Stimulated activated naive B cell treated with anti-CD40 and anti-IgM and Interleukin-4, amounts not matched to agents 10 μg/mL and 1 μg/mL and 100 μg/mL, for 72 hours (primary cell): Measurements from ENCODE around the gene TTLL11.

ENCODE experiments used
- ATAC-seq, 2 donors: fragments of 150-1000 bp; cut with Tn5 transposase; replicated peaks; 2 replicates each; pipeline ENCODE4 v1.10.0; 2021; ENCODE audit warnings: moderate library complexity in 1 of 2
- DNase-seq: peaks from one replicate; pipeline ENCODE4 v3.0.0; 2021
- H3K27ac Mint-ChIP-seq: one replicate; pipeline ENCODE4 v1.8.0; 2022; ENCODE audit warnings: mild to moderate bottlenecking, mixed read lengths
- H3K27me3 Mint-ChIP-seq, 2 donors: one replicate each; pipeline ENCODE4 v1.8.0; 2022; ENCODE audit warnings: mixed read lengths in 2 of 2
- H3K36me3 Mint-ChIP-seq, 2 donors: one replicate each; pipeline ENCODE4 v1.8.0; 2022; ENCODE audit warnings: mixed read lengths in 2 of 2, mild to moderate bottlenecking in 1 of 2
- H3K4me1 Mint-ChIP-seq, 2 donors: one replicate each; pipeline ENCODE4 v1.8.0; 2022; ENCODE audit warnings: mixed read lengths in 2 of 2, mild to moderate bottlenecking in 1 of 2
- H3K4me3 Mint-ChIP-seq, 2 donors: one replicate each; pipeline ENCODE4 v1.8.0; 2022; ENCODE audit warnings: mild to moderate bottlenecking in 2 of 2, mixed read lengths in 2 of 2, moderate library complexity in 1 of 2
- H3K9me3 Mint-ChIP-seq, 2 donors: one replicate each; pipeline ENCODE4 v1.8.0; 2022; ENCODE audit warnings: mixed read lengths in 2 of 2, mild to moderate bottlenecking in 1 of 2

The TTLL11 gene

GRCh38 chr9:121870271-121870670, 222.8 kb downstream of the TTLL11 start:
- DNase-seq, result no peak
- Mint-ChIP-seq H3K4me1 (no peaks in the 10 kb centered on the region), H3K4me3 (no peak overlapping the region), H3K36me3 (peaks cover 2 to 5% of the 10 kb centered on the region in 2 donors), H3K27ac (no peak overlapping the region), H3K9me3 (no peaks in the 10 kb centered on the region), H3K27me3 (peaks cover 0 to 4% of the 10 kb centered on the region in 2 donors)
- no peak for ATAC-seq

GRCh38 chr9:121868626-121869025, 224.5 kb downstream of the TTLL11 start:
- DNase-seq (no peak), ATAC-seq (no peak)
- no peak overlapping the region for H3K27ac Mint-ChIP-seq
- H3K9me3 Mint-ChIP-seq, result no peaks in the 10 kb centered on the region
- no peaks in the 10 kb centered on the region for H3K4me1 Mint-ChIP-seq
- H3K27me3 Mint-ChIP-seq, result peaks cover 0 to 3% of the 10 kb centered on the region in 2 donors
- peaks cover 2 to 5% of the 10 kb centered on the region in 2 donors for H3K36me3 Mint-ChIP-seq
- no peak overlapping the region for H3K4me3 Mint-ChIP-seq

- H3K36me3 Mint-ChIP-seq, result peaks cover 2 to 5% of the 10 kb centered on the region in 2 donors
- no peak overlapping the region for H3K27ac Mint-ChIP-seq
- ATAC-seq (peak; percentile 78), DNase-seq (no peak)
- no peaks in the 10 kb centered on the region for H3K9me3 Mint-ChIP-seq
- no peaks in the 10 kb centered on the region for H3K4me1 Mint-ChIP-seq
- no peaks in the 10 kb centered on the region for H3K27me3 Mint-ChIP-seq
- H3K4me3 Mint-ChIP-seq, result no peak overlapping the region
These were observed 226.2 kb downstream of the TTLL11 start for GRCh38 chr9:121866927-121867326.

- Mint-ChIP-seq H3K4me1 (no peaks in the 10 kb centered on the region), H3K4me3 (no peak overlapping the region), H3K9me3 (no peaks in the 10 kb centered on the region), H3K36me3 (peaks cover 2 to 5% of the 10 kb centered on the region in 2 donors), H3K27me3 (no peaks in the 10 kb centered on the region), H3K27ac (no peak overlapping the region)
- DNase-seq (no peak), ATAC-seq (no peak)
These were observed 227.2 kb downstream of the TTLL11 start for GRCh38 chr9:121865884-121866283.

- no peak overlapping the region for H3K4me3 Mint-ChIP-seq
- no peaks in the 10 kb centered on the region for H3K4me1 Mint-ChIP-seq
- ATAC-seq, result no peak
These were observed 228.0 kb downstream of the TTLL11 start for GRCh38 chr9:121865060-121865459.

GRCh38 chr9:121863955-121864354, 229.2 kb downstream of the TTLL11 start:
- H3K36me3 Mint-ChIP-seq, result peaks cover 3 to 9% of the 10 kb centered on the region in 2 donors

More at GRCh38 chr9:121865060-121865459, 228.0 kb downstream of the TTLL11 start:
- Mint-ChIP-seq H3K9me3 (no peaks in the 10 kb centered on the region), H3K36me3 (peaks cover 2 to 5% of the 10 kb centered on the region in 2 donors), H3K27ac (no peak overlapping the region), H3K27me3 (no peaks in the 10 kb centered on the region)
- no peak for DNase-seq

GRCh38 chr9:121862371-121863332, 230.5 kb downstream of the TTLL11 start:
- H3K27me3 Mint-ChIP-seq, result no peaks in the 10 kb centered on the region
- H3K9me3 Mint-ChIP-seq, result no peaks in the 10 kb centered on the region
- no peaks in the 10 kb centered on the region for H3K4me1 Mint-ChIP-seq
- H3K27ac Mint-ChIP-seq, result no peak overlapping the region
- no peak overlapping the region for H3K4me3 Mint-ChIP-seq
- H3K36me3 Mint-ChIP-seq, result peaks cover 1 to 7% of the 10 kb centered on the region in 2 donors
- no peak for ATAC-seq
- no peak for DNase-seq

More at GRCh38 chr9:121863955-121864354, 229.2 kb downstream of the TTLL11 start:
- H3K27me3 Mint-ChIP-seq, result no peaks in the 10 kb centered on the region
- DNase-seq (no peak), ATAC-seq (no peak)
- H3K27ac Mint-ChIP-seq, result no peak overlapping the region
- H3K4me3 Mint-ChIP-seq, result no peak overlapping the region
- H3K4me1 Mint-ChIP-seq, result no peaks in the 10 kb centered on the region
- H3K9me3 Mint-ChIP-seq, result no peaks in the 10 kb centered on the region

GRCh38 chr9:121861501-121862180, 231.5 kb downstream of the TTLL11 start:
- no peaks in the 10 kb centered on the region for H3K27me3 Mint-ChIP-seq
- no peak overlapping the region for H3K27ac Mint-ChIP-seq
- no peaks in the 10 kb centered on the region for H3K4me1 Mint-ChIP-seq
- H3K9me3 Mint-ChIP-seq, result no peaks in the 10 kb centered on the region
- ATAC-seq, result peak in 1 of 2 donors; percentile 39
- no peak for DNase-seq
- H3K4me3 Mint-ChIP-seq, result no peak overlapping the region
- H3K36me3 Mint-ChIP-seq, result peaks cover 1 to 7% of the 10 kb centered on the region in 2 donors

- peaks cover 1 to 7% of the 10 kb centered on the region in 2 donors for H3K36me3 Mint-ChIP-seq
- no peak overlapping the region for H3K27ac Mint-ChIP-seq
- no peak for DNase-seq
- H3K4me1 Mint-ChIP-seq, result no peaks in the 10 kb centered on the region
- H3K4me3 Mint-ChIP-seq, result no peak overlapping the region
- H3K27me3 Mint-ChIP-seq, result no peaks in the 10 kb centered on the region
- ATAC-seq, result no peak
- no peaks in the 10 kb centered on the region for H3K9me3 Mint-ChIP-seq
These were observed 232.4 kb downstream of the TTLL11 start for GRCh38 chr9:121860744-121861143.

GRCh38 chr9:121860213-121860612, 232.9 kb downstream of the TTLL11 start:
- Mint-ChIP-seq H3K4me1 (no peaks in the 10 kb centered on the region), H3K27ac (no peak overlapping the region), H3K27me3 (no peaks in the 10 kb centered on the region), H3K4me3 (no peak overlapping the region), H3K36me3 (peaks cover 1 to 7% of the 10 kb centered on the region in 2 donors), H3K9me3 (no peaks in the 10 kb centered on the region)
- ATAC-seq (no peak), DNase-seq (no peak)

GRCh38 chr9:121859646-121860045, 233.5 kb downstream of the TTLL11 start:
- ATAC-seq (no peak), DNase-seq (no peak)
- no peak overlapping the region for H3K4me3 Mint-ChIP-seq
- no peaks in the 10 kb centered on the region for H3K27me3 Mint-ChIP-seq
- H3K4me1 Mint-ChIP-seq, result no peaks in the 10 kb centered on the region
- H3K36me3 Mint-ChIP-seq, result peaks cover 1 to 7% of the 10 kb centered on the region in 2 donors
- H3K9me3 Mint-ChIP-seq, result no peaks in the 10 kb centered on the region
- H3K27ac Mint-ChIP-seq, result no peak overlapping the region

- Mint-ChIP-seq H3K9me3 (no peaks in the 10 kb centered on the region), H3K4me1 (no peaks in the 10 kb centered on the region), H3K36me3 (peaks cover 1 to 7% of the 10 kb centered on the region in 2 donors), H3K27ac (no peak overlapping the region), H3K27me3 (no peaks in the 10 kb centered on the region), H3K4me3 (no peak overlapping the region)
- DNase-seq (no peak), ATAC-seq (no peak)
These were observed 234.3 kb downstream of the TTLL11 start for GRCh38 chr9:121858788-121859187.

- Mint-ChIP-seq H3K36me3 (peaks cover 1 to 7% of the 10 kb centered on the region in 2 donors), H3K27me3 (no peaks in the 10 kb centered on the region), H3K9me3 (no peaks in the 10 kb centered on the region), H3K27ac (no peak overlapping the region), H3K4me3 (no peak overlapping the region), H3K4me1 (no peaks in the 10 kb centered on the region)
- ATAC-seq, result no peak
- no peak for DNase-seq
These were observed 235.2 kb downstream of the TTLL11 start for GRCh38 chr9:121857928-121858327.

GRCh38 chr9:121855476-121855875, 237.6 kb downstream of the TTLL11 start:
- ATAC-seq, result no peak
- peaks cover 1 to 7% of the 10 kb centered on the region in 2 donors for H3K36me3 Mint-ChIP-seq
- no peak overlapping the region for H3K4me3 Mint-ChIP-seq
- H3K9me3 Mint-ChIP-seq, result no peaks in the 10 kb centered on the region
- no peaks in the 10 kb centered on the region for H3K4me1 Mint-ChIP-seq
- no peaks in the 10 kb centered on the region for H3K27me3 Mint-ChIP-seq
- H3K27ac Mint-ChIP-seq, result no peak overlapping the region
- DNase-seq, result no peak
